GM10266 (cell line): ENCODE measurements around the gene GAGE10.

ENCODE experiments used
- DNase-seq: peaks from one replicate; pipeline ENCODE4 v3.0.0; 2012; ENCODE audit errors: extremely low spot score
- CTCF ChIP-seq: IDR thresholded peaks from 2 replicates; pipeline ENCODE4 v1.5.1; 2012; ENCODE audit warnings: mild to moderate bottlenecking, low read depth; ENCODE audit not compliant: control insufficient read depth, insufficient read depth; ENCODE audit errors: missing control alignments

Gene GAGE10, protein sequence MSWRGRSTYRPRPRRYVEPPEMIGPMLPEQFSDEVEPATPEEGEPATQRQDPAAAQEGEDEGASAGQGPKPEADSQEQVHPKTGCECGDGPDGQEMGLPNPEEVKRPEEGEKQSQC

DNA sequence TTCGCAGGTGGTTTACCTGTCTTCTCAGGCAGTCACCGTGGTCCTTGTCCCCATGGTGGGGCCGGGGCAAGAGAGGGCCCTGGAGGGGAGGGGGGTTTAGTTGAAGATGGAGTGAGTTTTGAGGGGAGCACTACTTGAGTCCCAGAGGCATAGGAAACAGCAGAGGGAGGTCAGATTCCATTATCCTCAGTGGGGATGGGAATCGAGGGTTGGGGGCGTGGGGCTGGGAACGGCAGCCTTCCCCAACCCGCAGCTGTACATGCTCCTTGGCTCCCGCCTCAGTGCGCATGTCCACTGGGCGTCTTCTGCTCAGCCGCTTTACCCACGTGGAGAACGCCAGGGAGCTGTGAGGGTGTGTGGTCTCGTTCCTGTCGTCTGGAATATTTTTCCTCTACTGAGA is at the start of gene GAGE10:
Gene GAGE10, plus strand, starts transcription at position 301 of the 400 bp plus-strand sequence. CDS start 1,214 bp downstream, outside the sequence.
- TF ChIP-seq CTCF, result no peak
- DNase-seq, result no peak

DNA sequence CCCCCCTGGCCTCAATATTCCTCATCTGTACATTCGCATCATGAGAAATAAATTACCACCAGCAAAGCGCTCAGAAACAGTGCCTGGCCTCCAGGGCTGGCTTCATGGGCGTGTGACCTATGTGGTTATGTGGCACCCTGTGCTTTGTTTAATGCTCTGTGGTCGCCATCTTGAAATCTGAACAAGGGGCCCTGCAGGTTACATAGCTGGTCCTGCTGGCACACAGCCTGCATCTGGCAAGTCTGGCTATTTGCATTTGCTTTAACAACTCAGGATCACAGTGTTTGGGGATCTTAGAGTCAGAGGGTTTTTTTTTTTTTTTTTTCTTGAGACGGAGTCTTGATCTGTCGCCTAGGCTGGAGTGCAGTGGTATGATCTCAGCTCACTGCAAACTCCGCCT is 48.8 kb upstream of the GAGE10 start:
- no peak for TF ChIP-seq CTCF
- no peak for DNase-seq

DNA sequence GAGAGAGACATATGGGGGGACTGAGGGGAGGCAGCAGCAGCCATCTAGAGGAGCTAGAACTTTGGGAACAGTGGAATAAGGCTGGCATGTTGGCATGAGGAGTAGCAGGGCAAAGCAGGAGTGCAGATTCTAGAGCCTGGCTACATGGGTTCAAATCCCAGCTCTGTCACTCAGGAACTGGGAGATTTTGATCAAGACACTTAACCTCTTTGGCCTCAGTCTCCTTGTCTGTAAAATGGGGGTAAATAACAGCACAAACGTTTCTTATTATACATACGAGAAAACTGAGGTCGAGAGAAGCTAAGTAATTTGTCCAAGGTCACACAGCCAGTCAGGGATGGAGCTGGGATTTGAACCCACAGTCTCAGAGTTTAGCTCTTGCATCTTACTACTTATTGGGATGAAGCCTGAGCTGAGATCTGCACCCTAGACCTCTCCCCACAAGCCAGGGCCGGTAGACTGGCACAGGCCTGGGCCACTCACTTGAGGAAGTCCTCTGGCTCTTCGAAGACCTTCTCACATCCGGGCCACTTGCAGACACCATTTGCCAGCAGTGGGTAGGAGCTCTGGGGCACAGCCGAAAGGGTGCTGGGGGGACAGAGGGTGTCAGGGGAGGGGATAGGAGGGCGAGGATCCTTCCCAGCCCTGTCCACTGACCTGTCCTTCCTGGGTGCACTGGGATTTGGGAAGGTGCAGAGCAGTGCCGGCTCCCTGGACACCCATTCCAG is 47.0 kb upstream of the GAGE10 start:
- TF ChIP-seq CTCF, result no peak
- DNase-seq, result no peak

DNA sequence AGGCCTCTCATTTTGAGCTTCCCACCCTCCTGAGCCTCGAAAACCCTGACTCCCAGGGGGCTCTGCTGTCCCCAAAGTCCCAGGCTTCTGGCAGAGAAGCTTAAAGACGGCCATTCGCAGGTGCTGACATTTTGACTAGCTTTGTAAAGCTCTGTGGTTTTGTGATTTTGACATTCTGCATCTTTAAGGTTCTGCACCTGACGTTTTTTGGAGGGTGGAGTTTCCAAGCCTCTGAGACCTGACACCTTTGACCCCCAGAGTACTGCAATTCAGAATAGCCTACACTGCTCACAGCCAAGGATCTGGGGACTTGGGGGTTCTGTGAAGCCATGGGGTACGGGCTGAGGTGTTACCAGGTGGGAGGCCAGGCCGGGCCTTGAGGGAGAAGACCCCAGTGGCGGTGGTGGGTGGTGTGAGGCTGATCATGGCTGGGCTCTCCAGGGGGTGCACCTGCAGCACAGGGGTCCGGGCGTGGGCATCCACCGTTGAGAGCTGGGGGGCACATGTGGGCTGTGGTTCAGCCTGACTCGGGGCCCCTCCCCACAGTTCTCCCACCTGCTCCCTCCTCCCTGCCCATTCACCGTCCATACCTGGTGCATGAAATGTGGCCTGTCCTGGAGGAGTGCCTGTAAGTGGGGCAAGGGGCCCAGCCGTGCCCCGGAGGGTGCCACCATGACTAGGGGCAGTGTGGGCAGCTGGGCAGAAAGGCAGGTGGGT is 46.2 kb upstream of the GAGE10 start:
- TF ChIP-seq CTCF, result no peak

DNA sequence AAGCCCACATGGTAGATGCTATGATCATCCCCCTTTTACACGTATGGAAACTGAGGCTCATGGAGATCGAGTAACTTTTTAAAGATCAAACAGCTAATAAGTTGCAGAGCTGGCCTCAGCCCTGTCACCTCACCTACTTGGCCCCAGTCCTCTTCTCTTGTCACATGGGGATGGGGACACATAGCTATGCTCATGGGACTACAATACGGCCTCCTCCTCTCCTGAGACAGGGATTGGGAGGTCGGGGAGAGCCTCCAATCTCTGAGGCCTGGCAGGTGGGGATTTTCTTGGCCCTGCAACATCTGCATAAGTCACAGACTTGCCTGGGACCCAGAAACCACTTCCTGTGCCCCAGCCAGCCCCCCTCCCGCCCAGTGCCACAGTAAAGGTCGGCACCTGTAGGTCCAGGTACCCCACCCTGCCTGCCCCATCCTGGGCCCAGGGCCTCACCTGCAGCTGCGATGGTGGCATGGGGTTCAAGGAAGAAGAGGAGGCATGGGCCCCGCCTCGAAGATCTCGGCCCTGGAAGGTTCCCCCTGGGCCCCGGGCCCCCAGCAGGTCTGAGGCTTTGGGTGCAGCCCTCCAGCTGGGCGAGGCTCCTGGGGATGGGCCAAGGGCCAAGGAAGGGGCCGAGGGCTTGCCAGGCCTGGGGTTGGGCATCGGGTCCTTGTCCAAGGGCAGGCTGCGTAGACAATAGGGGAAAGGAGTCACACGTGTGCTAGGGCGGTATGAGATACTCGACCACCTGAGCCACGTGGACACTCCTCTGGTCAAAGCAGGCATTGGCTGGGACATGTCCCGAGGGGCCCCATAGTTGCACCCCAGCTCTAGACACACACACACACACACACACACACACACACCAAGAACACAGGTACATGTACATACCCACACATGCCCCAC is 45.3 kb upstream of the GAGE10 start:
- TF ChIP-seq CTCF, result no peak
- no peak for DNase-seq

More for the DNA sequence above, 46.2 kb upstream of the GAGE10 start:
- DNase-seq, result no peak

GRCh38 chrX:49258749-49259124 is 44.7 kb upstream of the GAGE10 start:
- no peak for TF ChIP-seq CTCF
- no peak for DNase-seq
